HepG2 (cell line): ENCODE results near the gene USP20. TPM values are rescaled to one million over a fixed set of nuclear protein-coding genes. Genes with fewer than 3 reads are reported as not detected.

Experiments
- BRD4 ChIP-seq: sonication (generic); formaldehyde crosslinking; IDR thresholded peaks from 2 replicates; pipeline ENCODE4 v1.4.0; 2020; ENCODE audit warnings: missing genetic modification reagents
- DMAP1 ChIP-seq: IDR thresholded peaks from 2 replicates; pipeline ENCODE4 v1.6.1; 2016
- DNMT3B ChIP-seq: conservative IDR thresholded peaks from 2 replicates; pipeline ENCODE4 v1.6.1; 2016; ENCODE audit warnings: missing biosample characterization, control low read depth
- EZH2 ChIP-seq: conservative IDR thresholded peaks from 2 replicates; pipeline ENCODE4 v1.6.1; 2012; ENCODE audit warnings: mild to moderate bottlenecking, low read depth, low read length, moderate library complexity
- JDP2 ChIP-seq: sonication (generic); formaldehyde crosslinking; IDR thresholded peaks from 2 replicates; pipeline ENCODE4 v1.8.1; 2022; ENCODE audit warnings: missing genetic modification reagents, borderline replicate concordance
- KAT2B ChIP-seq: fragments of 150-350 bp; IDR thresholded peaks from 2 replicates; pipeline ENCODE4 v1.6.1; 2014; ENCODE audit warnings: low read depth, low read length, borderline replicate concordance
- NR1H2 ChIP-seq: sonication (generic); formaldehyde crosslinking; IDR thresholded peaks from 2 replicates; pipeline ENCODE4 v1.8.1; 2022; ENCODE audit warnings: low read depth, missing genetic modification reagents, borderline replicate concordance
- NR2C2 ChIP-seq: sonication (generic); formaldehyde crosslinking; IDR thresholded peaks from 2 replicates; pipeline ENCODE4 v1.4.0; 2020; ENCODE audit warnings: missing genetic modification reagents, mild to moderate bottlenecking, moderate library complexity, borderline replicate concordance
- PHF20 ChIP-seq: sonication (generic); formaldehyde crosslinking; IDR thresholded peaks from 2 replicates; pipeline ENCODE4 v1.5.0; 2020; ENCODE audit warnings: mild to moderate bottlenecking, missing genetic modification reagents
- SRY ChIP-seq: sonication (generic); formaldehyde crosslinking; IDR thresholded peaks from 2 replicates; pipeline ENCODE4 v1.8.0; 2022; ENCODE audit warnings: mild to moderate bottlenecking, missing genetic modification reagents
- TOPORS ChIP-seq: sonication (generic); formaldehyde crosslinking; IDR thresholded peaks from 2 replicates; pipeline ENCODE4 v1.8.0; 2023; ENCODE audit warnings: mild to moderate bottlenecking, missing genetic modification reagents
- U2AF1 ChIP-seq: fragments of 200-400 bp; formaldehyde crosslinking; optimal IDR thresholded peaks from 2 replicates; pipeline ENCODE3; 2017; ENCODE audit warnings: mild to moderate bottlenecking, low read depth, low read length
- YEATS4 ChIP-seq: sonication (generic); formaldehyde crosslinking; IDR thresholded peaks from 2 replicates; pipeline ENCODE4 v1.4.0; 2020; ENCODE audit warnings: missing genetic modification reagents, borderline replicate concordance
- ZBTB26 ChIP-seq: IDR thresholded peaks from 2 replicates; pipeline ENCODE4 v1.6.1; 2016; ENCODE audit warnings: missing compliant biosample characterization, missing genetic modification reagents, borderline replicate concordance
- ZBTB40 ChIP-seq, 2 experiments: fragments of 450-650 bp in 1 of 2; sonication (generic) in 1 of 2; formaldehyde crosslinking in 1 of 2; IDR thresholded peaks; 2 replicates each; pipeline versions ENCODE4 v1.6.1 to v1.8.0; 2016 to 2022; ENCODE audit warnings: antibody characterized with exemption in 1 of 2, mild to moderate bottlenecking in 1 of 2, missing genetic modification reagents in 1 of 2
- ZNF225 ChIP-seq: sonication (generic); formaldehyde crosslinking; IDR thresholded peaks from 2 replicates; pipeline ENCODE4 v1.4.0; 2020; ENCODE audit warnings: mild to moderate bottlenecking, missing genetic modification reagents
- ZNF441 ChIP-seq: sonication (generic); formaldehyde crosslinking; IDR thresholded peaks from 2 replicates; pipeline ENCODE4 v1.7.0; 2021; ENCODE audit warnings: missing genetic modification reagents, borderline replicate concordance
- ZNF501 ChIP-seq: sonication (generic); formaldehyde crosslinking; IDR thresholded peaks from 2 replicates; pipeline ENCODE4 v1.5.1; 2020; ENCODE audit warnings: mild to moderate bottlenecking, moderate library complexity, missing genetic modification reagents
- ZNF629 ChIP-seq: sonication (generic); formaldehyde crosslinking; conservative IDR thresholded peaks from 2 replicates; pipeline ENCODE4 v1.5.0; 2020; ENCODE audit warnings: missing genetic modification reagents
- ZNF780A ChIP-seq: sonication (generic); formaldehyde crosslinking; IDR thresholded peaks from 2 replicates; pipeline ENCODE4 v1.8.0; 2022; ENCODE audit warnings: mild to moderate bottlenecking, missing genetic modification reagents, moderate library complexity
- ZSCAN12 ChIP-seq: sonication (generic); formaldehyde crosslinking; IDR thresholded peaks from 2 replicates; pipeline ENCODE4 v1.9.0; 2021; ENCODE audit warnings: mild to moderate bottlenecking, missing genetic modification reagents
- polyA plus RNA-seq, 8 experiments: library from polyadenylated mRNA; depleted of rRNA in 3 of 8; stranded (reverse) in 7 of 8; unstranded in 1 of 8; fragments of >200 nt; fragmentation: Illumina TruSeq in 4 of 8; extraction: Trizol in 4 of 8; gene quantifications; 2 replicates each; pipeline versions ENCODE4 v1.2.1 to v1.2.3, GENCODE V29; 2011 to 2016; ENCODE audit warnings: low read depth in 4 of 8, missing spikeins in 1 of 8, mixed read lengths in 1 of 8; ENCODE audit not compliant: insufficient read depth in 1 of 8
- total RNA-seq, 5 experiments: library from RNA; depleted of rRNA; stranded (reverse); fragments of >200 nt; fragmentation: Illumina TruSeq; extraction: Trizol; gene quantifications; 2 replicates each; pipeline ENCODE4 v1.2.3, GENCODE V29; 2016; ENCODE audit warnings: low read depth in 1 of 5

The USP20 gene
- total and polyA plus RNA-seq, 2 of the 13 experiments (the other 11 are each of a cell fraction or from before 2014, with no cell fraction given) = 4.4 to 5.9 TPM

GRCh38 chr9:129823935-129824601, 11.2 kb upstream of the USP20 start, which contains the start of gene TOR1A (continued):
- no peak; the same call in 1 of the 2 replicates for TF ChIP-seq ZBTB40 (IDR thresholded peaks at IDR 0.05)
- peak; percentile 83 for TF ChIP-seq ZBTB40 (CRISPR knock-in tag; IDR thresholded peaks at IDR 0.05)
- no peak for TF ChIP-seq KAT2B
- no peak for TF ChIP-seq ZSCAN12 (CRISPR knock-in tag)
- peak; percentile 92 for TF ChIP-seq PHF20 (CRISPR knock-in tag)
- peak; percentile 91 for TF ChIP-seq DMAP1 (CRISPR knock-in tag)
- TF ChIP-seq EZH2 = no peak
- 0 out of 2 replicates have a peak, but pooled peaks have one; percentile 69 for TF ChIP-seq TOPORS
- peak; percentile 33; the same call in 1 of the 2 replicates for TF ChIP-seq ZNF441 (CRISPR knock-in tag)
- TF ChIP-seq JDP2 (CRISPR knock-in tag) = no peak
- TF ChIP-seq ZNF225 = peak; percentile 71; the same call in 1 of the 2 replicates
- TF ChIP-seq YEATS4 (CRISPR knock-in tag) = peak; percentile 73
- TF ChIP-seq ZNF780A (CRISPR knock-in tag) = no peak
- TF ChIP-seq NR2C2 (CRISPR knock-in tag) = peak; percentile 98
- TF ChIP-seq ZBTB26 (CRISPR knock-in tag) = peak; percentile 69
- peak; percentile 82; the same call in 1 of the 2 replicates for TF ChIP-seq SRY (CRISPR knock-in tag)
- TF ChIP-seq BRD4 = peak; percentile 99
- TF ChIP-seq NR1H2 = no peak
- no peak for TF ChIP-seq DNMT3B (CRISPR knock-in tag)
- peak; percentile 83 for TF ChIP-seq ZNF501
- peak; percentile 53; the same call in 1 of the 2 replicates for TF ChIP-seq ZNF629 (CRISPR knock-in tag)
- no peak for TF ChIP-seq U2AF1
